Measurements from ENCODE around the gene MTMR10.

The MTMR10 gene

DNA sequence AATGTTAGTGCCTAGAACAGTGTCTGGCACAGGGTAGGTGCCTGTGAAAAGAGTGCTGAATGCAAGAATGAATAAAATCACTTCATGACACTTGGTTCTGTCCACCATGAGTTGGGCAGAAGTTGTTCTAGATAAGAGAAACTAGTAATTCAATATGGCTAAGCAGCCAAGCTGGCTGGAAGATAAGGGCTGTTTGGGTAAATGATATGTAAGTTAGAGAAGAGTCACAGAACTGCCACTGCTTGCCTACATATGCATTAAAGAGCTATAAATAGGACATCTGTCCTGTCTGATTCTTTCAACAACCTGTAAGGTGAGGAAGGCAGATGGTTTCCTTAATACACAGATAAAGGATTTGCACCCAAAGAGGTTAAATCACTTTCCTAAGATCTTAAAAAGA, 13.1 kb downstream of the MTMR10 start:
- Histone ChIP-seq H3K4me1 (ENCODE audit: control insufficient read depth in 2 of 2, insufficient read depth in 1 of 2, low read depth in 1 of 2, low read length in 2 of 2) (no peaks in the 10 kb centered on the region), H3K27me3 (ENCODE audit: control insufficient read depth in 3 of 3, insufficient read depth in 3 of 3, low read depth in 1 of 3, low read length in 3 of 3) (no peaks in the 10 kb centered on the region), H3K18ac (ENCODE audit: low read length) (no peak overlapping the region), H3K79me1 (ENCODE audit: low read depth, low read length) (no peaks in the 10 kb centered on the region), H2AFZ (ENCODE audit: low read length) (no peak overlapping the region), H3K36me3 (replicated peaks in 1 of 2; ENCODE audit: control insufficient read depth in 2 of 2, insufficient read depth in 2 of 2, low read length in 2 of 2) (peaks cover 4 to 51% of the 10 kb centered on the region in 2 donors), H3K9ac (ENCODE audit: low read depth, low read length, poor library complexity) (no peak overlapping the region), H2BK5ac (ENCODE audit: low read length) (no peak overlapping the region), H3K4ac (ENCODE audit: low read length) (no peak overlapping the region), H3K23ac (ENCODE audit: low read depth, low read length, poor library complexity) (no peak overlapping the region), H2BK120ac (ENCODE audit: low read depth, low read length) (no peak overlapping the region), H3K9me3 (replicated peaks in 1 of 2; ENCODE audit: control insufficient read depth in 2 of 2, insufficient read depth in 1 of 2, low read depth in 1 of 2, low read length in 2 of 2) (no peaks in the 10 kb centered on the region), H2AK5ac (ENCODE audit: low read depth, low read length) (no peak overlapping the region), H3K14ac (ENCODE audit: low read length) (no peak overlapping the region), H4K8ac (ENCODE audit: low read depth, low read length) (no peak overlapping the region), H3K27ac (replicated peaks; ENCODE audit: low read length) (no peak overlapping the region), H3K4me2 (ENCODE audit: insufficient read depth, low read length, poor library complexity, severe bottlenecking) (no peak overlapping the region), H3K4me3 (ENCODE audit: low read length in 2 of 2) (no peak overlapping the region), H4K91ac (ENCODE audit: low read depth, low read length, poor library complexity) (no peak overlapping the region), H2BK15ac (ENCODE audit: low read length) (no peak overlapping the region), H2BK12ac (ENCODE audit: low read length) (no peak overlapping the region)
- no peak for DNase-seq (ENCODE audit: low spot score)

DNA sequence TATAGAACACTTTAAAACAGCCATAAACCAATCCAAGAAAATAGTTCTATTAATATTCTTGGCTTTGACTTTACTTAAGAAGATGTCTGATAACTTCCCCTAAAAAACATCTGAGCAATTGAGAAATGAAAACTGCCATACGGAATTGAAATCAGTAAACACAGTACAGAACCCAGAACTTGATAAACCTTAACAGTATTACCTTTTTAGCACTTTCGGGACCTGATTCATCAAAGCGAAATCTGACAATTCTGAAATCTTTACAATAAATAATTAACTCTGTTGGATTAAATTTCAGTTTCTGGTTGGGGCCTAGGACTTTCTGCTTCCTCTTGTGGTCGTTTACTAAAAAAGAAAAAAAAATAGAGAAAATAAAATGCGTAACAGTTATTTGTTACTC, 17.3 kb downstream of the MTMR10 start:
- Histone ChIP-seq H3K4me3 (ENCODE audit: low read length in 2 of 2) (no peak overlapping the region), H2BK12ac (ENCODE audit: low read length) (no peak overlapping the region), H3K4ac (ENCODE audit: low read length) (no peak overlapping the region), H2BK5ac (ENCODE audit: low read length) (no peak overlapping the region), H2AFZ (ENCODE audit: low read length) (no peak overlapping the region), H3K79me1 (ENCODE audit: low read depth, low read length) (no peaks in the 10 kb centered on the region), H4K8ac (ENCODE audit: low read depth, low read length) (no peak overlapping the region), H3K14ac (ENCODE audit: low read length) (no peak overlapping the region), H3K4me1 (ENCODE audit: control insufficient read depth in 2 of 2, insufficient read depth in 1 of 2, low read depth in 1 of 2, low read length in 2 of 2) (no peaks in the 10 kb centered on the region), H3K18ac (ENCODE audit: low read length) (no peak overlapping the region), H2BK120ac (ENCODE audit: low read depth, low read length) (no peak overlapping the region), H4K91ac (ENCODE audit: low read depth, low read length, poor library complexity) (no peak overlapping the region), H3K9ac (ENCODE audit: low read depth, low read length, poor library complexity) (no peak overlapping the region), H3K9me3 (replicated peaks in 1 of 2; ENCODE audit: control insufficient read depth in 2 of 2, insufficient read depth in 1 of 2, low read depth in 1 of 2, low read length in 2 of 2) (no peaks in the 10 kb centered on the region), H3K36me3 (replicated peaks in 1 of 2; ENCODE audit: control insufficient read depth in 2 of 2, insufficient read depth in 2 of 2, low read length in 2 of 2) (peaks cover 4 to 48% of the 10 kb centered on the region in 2 donors), H2AK5ac (ENCODE audit: low read depth, low read length) (no peak overlapping the region), H3K27ac (replicated peaks; ENCODE audit: low read length) (no peak overlapping the region), H3K27me3 (ENCODE audit: control insufficient read depth in 3 of 3, insufficient read depth in 3 of 3, low read depth in 1 of 3, low read length in 3 of 3) (no peaks in the 10 kb centered on the region), H2BK15ac (ENCODE audit: low read length) (no peak overlapping the region), H3K4me2 (ENCODE audit: insufficient read depth, low read length, poor library complexity, severe bottlenecking) (no peak overlapping the region), H3K23ac (ENCODE audit: low read depth, low read length, poor library complexity) (no peak overlapping the region)
- DNase-seq (ENCODE audit: low spot score), result no peak
- WGBS, 2 donors (ENCODE audit: extremely low coverage in 2 of 2, insufficient read length in 2 of 2, insufficient replicate concordance in 1 of 2), result no CpG with 5 or more reads among the region's 5 CpGs

DNA sequence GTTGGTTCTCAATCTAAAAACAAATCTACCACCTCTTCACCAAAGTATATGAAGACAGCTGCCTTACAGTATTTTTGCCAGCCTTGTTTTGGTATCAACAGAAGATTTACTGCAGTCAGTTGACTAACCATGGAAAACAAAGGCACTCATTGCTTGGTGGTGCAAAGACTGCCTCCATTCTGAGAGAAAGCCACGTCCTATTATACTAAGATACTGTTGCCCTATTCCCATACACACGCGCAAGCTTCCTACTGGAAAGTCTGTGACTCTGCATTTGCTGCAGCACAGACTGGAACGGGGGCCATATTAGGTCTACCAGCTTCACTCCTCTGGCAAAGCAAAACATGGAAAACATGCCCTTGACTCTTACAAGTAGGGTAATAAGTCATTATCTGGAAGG, 18.0 kb downstream of the MTMR10 start:
- no peak overlapping the region for H2AK5ac ChIP-seq (ENCODE audit: low read depth, low read length)
- no peaks in the 10 kb centered on the region for H3K79me1 ChIP-seq (ENCODE audit: low read depth, low read length)
- no peak overlapping the region for H3K18ac ChIP-seq (ENCODE audit: low read length)
- DNase-seq (ENCODE audit: low spot score), result no peak
- no peaks in the 10 kb centered on the region for H3K27me3 ChIP-seq (ENCODE audit: control insufficient read depth in 3 of 3, insufficient read depth in 3 of 3, low read depth in 1 of 3, low read length in 3 of 3)
- no peak overlapping the region for H3K14ac ChIP-seq (ENCODE audit: low read length)
- no peak overlapping the region for H3K4me2 ChIP-seq (ENCODE audit: insufficient read depth, low read length, poor library complexity, severe bottlenecking)
- no peak overlapping the region for H3K4ac ChIP-seq (ENCODE audit: low read length)
- H2BK120ac ChIP-seq (ENCODE audit: low read depth, low read length), result no peak overlapping the region
- H3K4me3 ChIP-seq (ENCODE audit: low read length in 2 of 2), result no peak overlapping the region
- H3K36me3 ChIP-seq (replicated peaks in 1 of 2; ENCODE audit: control insufficient read depth in 2 of 2, insufficient read depth in 2 of 2, low read length in 2 of 2), result peaks cover 4 to 48% of the 10 kb centered on the region in 2 donors
- H3K9me3 ChIP-seq (replicated peaks in 1 of 2; ENCODE audit: control insufficient read depth in 2 of 2, insufficient read depth in 1 of 2, low read depth in 1 of 2, low read length in 2 of 2), result no peaks in the 10 kb centered on the region
- no peak overlapping the region for H3K9ac ChIP-seq (ENCODE audit: low read depth, low read length, poor library complexity)
- no peak overlapping the region for H2BK12ac ChIP-seq (ENCODE audit: low read length)
- H4K8ac ChIP-seq (ENCODE audit: low read depth, low read length), result no peak overlapping the region
- no CpG with 5 or more reads among the region's 4 CpGs for WGBS, 2 donors (ENCODE audit: extremely low coverage in 2 of 2, insufficient read length in 2 of 2, insufficient replicate concordance in 1 of 2)
- H3K4me1 ChIP-seq (ENCODE audit: control insufficient read depth in 2 of 2, insufficient read depth in 1 of 2, low read depth in 1 of 2, low read length in 2 of 2), result no peaks in the 10 kb centered on the region
- no peak overlapping the region for H2BK5ac ChIP-seq (ENCODE audit: low read length)
- H4K91ac ChIP-seq (ENCODE audit: low read depth, low read length, poor library complexity), result no peak overlapping the region
- H3K23ac ChIP-seq (ENCODE audit: low read depth, low read length, poor library complexity), result no peak overlapping the region
- H3K27ac ChIP-seq (replicated peaks; ENCODE audit: low read length), result no peak overlapping the region
- no peak overlapping the region for H2AFZ ChIP-seq (ENCODE audit: low read length)
- H2BK15ac ChIP-seq (ENCODE audit: low read length), result no peak overlapping the region

DNA sequence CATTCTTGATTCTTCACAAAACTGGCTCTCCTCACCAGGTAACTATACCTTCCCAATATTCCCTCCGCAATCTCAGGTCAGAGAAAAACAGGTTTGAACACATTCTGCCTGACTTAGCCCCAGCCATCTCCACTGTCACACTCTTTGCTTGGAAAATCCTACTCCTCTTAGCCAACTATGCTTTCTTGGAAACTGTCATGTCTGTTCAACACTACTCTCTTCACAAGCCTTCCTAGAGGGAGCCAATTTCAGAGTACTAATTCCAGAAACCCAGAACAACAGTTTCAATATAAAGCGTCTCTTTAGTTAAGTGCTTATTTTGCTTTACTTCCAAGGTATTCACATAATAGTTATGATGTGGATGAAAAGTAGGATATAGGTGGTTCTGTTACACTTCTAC, 21.7 kb downstream of the MTMR10 start:
- Histone ChIP-seq H3K36me3 (replicated peaks in 1 of 2; ENCODE audit: control insufficient read depth in 2 of 2, insufficient read depth in 2 of 2, low read length in 2 of 2) (peaks cover 2 to 49% of the 10 kb centered on the region in 2 donors), H3K4ac (ENCODE audit: low read length) (no peak overlapping the region), H2BK5ac (ENCODE audit: low read length) (no peak overlapping the region), H3K9me3 (replicated peaks in 1 of 2; ENCODE audit: control insufficient read depth in 2 of 2, insufficient read depth in 1 of 2, low read depth in 1 of 2, low read length in 2 of 2) (no peaks in the 10 kb centered on the region), H3K79me1 (ENCODE audit: low read depth, low read length) (no peaks in the 10 kb centered on the region), H2AK5ac (ENCODE audit: low read depth, low read length) (no peak overlapping the region), H3K27me3 (ENCODE audit: control insufficient read depth in 3 of 3, insufficient read depth in 3 of 3, low read depth in 1 of 3, low read length in 3 of 3) (no peaks in the 10 kb centered on the region), H3K23ac (ENCODE audit: low read depth, low read length, poor library complexity) (no peak overlapping the region), H4K8ac (ENCODE audit: low read depth, low read length) (no peak overlapping the region), H3K27ac (replicated peaks; ENCODE audit: low read length) (no peak overlapping the region), H3K18ac (ENCODE audit: low read length) (no peak overlapping the region), H2BK12ac (ENCODE audit: low read length) (no peak overlapping the region), H3K9ac (ENCODE audit: low read depth, low read length, poor library complexity) (no peak overlapping the region), H3K4me2 (ENCODE audit: insufficient read depth, low read length, poor library complexity, severe bottlenecking) (no peak overlapping the region), H3K4me1 (ENCODE audit: control insufficient read depth in 2 of 2, insufficient read depth in 1 of 2, low read depth in 1 of 2, low read length in 2 of 2) (no peaks in the 10 kb centered on the region), H2BK120ac (ENCODE audit: low read depth, low read length) (no peak overlapping the region), H2AFZ (ENCODE audit: low read length) (no peak overlapping the region), H3K14ac (ENCODE audit: low read length) (no peak overlapping the region), H2BK15ac (ENCODE audit: low read length) (no peak overlapping the region), H4K91ac (ENCODE audit: low read depth, low read length, poor library complexity) (no peak overlapping the region), H3K4me3 (ENCODE audit: low read length in 2 of 2) (no peak overlapping the region)
- WGBS, 2 donors (ENCODE audit: extremely low coverage in 2 of 2, insufficient read length in 2 of 2, insufficient replicate concordance in 1 of 2), result no CpG with 5 or more reads among the region's 2 CpGs
- no peak for DNase-seq (ENCODE audit: low spot score)

All from neuronal stem cell (in vitro differentiated cells).